Gastroesophageal sphincter (tissue), 4 donors: ENCODE measurements around the gene VMAC. TPM values are rescaled to one million over a fixed set of nuclear protein-coding genes. Genes with fewer than 3 reads are reported as not detected.

Experiments
- ATAC-seq: fragments of 150-250 bp; one replicate; pipeline ENCODE4 v1.9.1; 2016; ENCODE audit warnings: mild to moderate bottlenecking, moderate library complexity
- H3K27ac ChIP-seq, 4 donors: fragments of 200-600 bp; sonication (generic) in 3 of 4; 1 replicate in 3 of 4; 2 replicates in 1 of 4; pipeline ENCODE4 v1.5.1; 2016 to 2019
- H3K27me3 ChIP-seq: fragments of 200-600 bp; sonication (generic); one replicate; pipeline ENCODE4 v1.5.1; 2019
- H3K36me3 ChIP-seq, 2 donors: fragments of 200-600 bp; sonication (generic); one replicate each; pipeline ENCODE4 v1.5.1; 2019; ENCODE audit warnings: control low read depth in 1 of 2
- H3K4me1 ChIP-seq, 3 donors: fragments of 200-600 bp; sonication (generic); 1 replicate in 2 of 3; 2 replicates in 1 of 3; pipeline ENCODE4 v1.5.1; 2016 to 2019; ENCODE audit warnings: control low read depth in 2 of 3
- H3K4me3 ChIP-seq, 2 donors: fragments of 200-600 bp; sonication (generic); one replicate each; pipeline ENCODE4 v1.5.1; 2019; ENCODE audit warnings: mild to moderate bottlenecking in 1 of 2, moderate library complexity in 1 of 2
- H3K9me3 ChIP-seq, 3 donors: fragments of 200-600 bp; sonication (generic); one replicate each; pipeline ENCODE4 v1.5.1; 2017 to 2019; ENCODE audit warnings: control low read depth in 2 of 3
- CTCF ChIP-seq, 4 experiments: fragments of 200-600 bp in 2 of 4; fragments of 450-650 bp in 2 of 4; sonication (generic) in 1 of 4; IDR thresholded peaks; one replicate each; pipeline ENCODE4 v1.5.1; 2017 to 2019; ENCODE audit warnings: antibody characterized with exemption in 4 of 4, mild to moderate bottlenecking in 2 of 4, moderate library complexity in 2 of 4
- EP300 ChIP-seq: sonication (generic); formaldehyde crosslinking; IDR thresholded peaks from one replicate; pipeline ENCODE4 v1.6.1; 2017; ENCODE audit warnings: antibody characterized with exemption, mild to moderate bottlenecking
- POLR2A ChIP-seq, 2 donors: fragments of 450-650 bp; IDR thresholded peaks; one replicate each; pipeline ENCODE4 v1.6.1; 2017; ENCODE audit warnings: antibody characterized with exemption in 2 of 2, mild to moderate bottlenecking in 2 of 2, moderate library complexity in 1 of 2
- POLR2AphosphoS5 ChIP-seq: sonication (generic); formaldehyde crosslinking; IDR thresholded peaks from one replicate; pipeline ENCODE4 v1.6.1; 2017; ENCODE audit warnings: antibody characterized with exemption
- WGBS, 2 donors: methylation state at CpG; one replicate each; pipeline ENCODE4 v1.1.5; 2018; ENCODE audit warnings: low coverage in 1 of 2; 5-methylcytosine and 5-hydroxymethylcytosine counted together
- total RNA-seq, 4 donors: library from RNA; depleted of rRNA; stranded (reverse); fragments of >200 nt; gene quantifications; one replicate each; pipeline ENCODE4 v1.1.0, GENCODE V29; 2016

The VMAC gene
- total RNA-seq, 4 donors from 2014 or later: 5.0 to 9.3 (median 8.0) TPM

GRCh38 chr19:5948752-5949564 is 44.3 kb downstream of the VMAC start:
- no peak overlapping the region for H3K4me3 ChIP-seq
- peaks cover 33 to 96% (median 80%) of the 10 kb centered on the region in 3 donors for H3K4me1 ChIP-seq
- 29 to 37% methylated on average over 8 to 9 of the region's 13 CpGs for WGBS, 2 donors
- no peaks in the 10 kb centered on the region for H3K36me3 ChIP-seq
- no peaks in the 10 kb centered on the region for H3K9me3 ChIP-seq
- TF ChIP-seq POLR2AphosphoS5 (peak; percentile 46), CTCF (IDR thresholded peaks at IDR 0.05) (no peak)
- peak overlapping the region; percentile 80 to 88 (median 85) for H3K27ac ChIP-seq
- H3K27me3 ChIP-seq: no peaks in the 10 kb centered on the region
- no peak for ATAC-seq

GRCh38 chr19:5949792-5950305 is 45.2 kb downstream of the VMAC start:
- H3K4me3 ChIP-seq: no peak overlapping the region
- H3K4me1 ChIP-seq: peaks cover 37 to 96% (median 81%) of the 10 kb centered on the region in 3 donors
- no peak for TF ChIP-seq EP300
- no peak for TF ChIP-seq POLR2AphosphoS5
- no peak for TF ChIP-seq CTCF (IDR thresholded peaks at IDR 0.05)
- no peak for TF ChIP-seq POLR2A (IDR thresholded peaks at IDR 0.05)
- H3K36me3 ChIP-seq: no peaks in the 10 kb centered on the region
- no peaks in the 10 kb centered on the region for H3K27me3 ChIP-seq
- H3K27ac ChIP-seq: peak overlapping the region; percentile 80 to 88 (median 85)
- WGBS, 2 donors: 74 to 80% methylated on average over 2 to 13 of the region's 13 CpGs
- H3K9me3 ChIP-seq: no peaks in the 10 kb centered on the region
- ATAC-seq: no peak

- Histone ChIP-seq H3K27ac (peak overlapping the region in 3 of 4 donors; percentile 84 to 86 (median 85)), H3K4me3 (no peak overlapping the region), H3K27me3 (no peaks in the 10 kb centered on the region), H3K9me3 (no peaks in the 10 kb centered on the region), H3K4me1 (peaks cover 37 to 100% (median 90%) of the 10 kb centered on the region in 3 donors), H3K36me3 (no peaks in the 10 kb centered on the region)
- ATAC-seq: no peak
- TF ChIP-seq CTCF (IDR thresholded peaks at IDR 0.05) (no peak), POLR2A (IDR thresholded peaks at IDR 0.05) (no peak), EP300 (no peak), POLR2AphosphoS5 (no peak)
- WGBS, 2 donors: 56 to 73% methylated on average over 2 to 3 of the region's 3 CpGs
Observed at GRCh38 chr19:5950741-5951140, 46.1 kb downstream of the VMAC start.

GRCh38 chr19:5951338-5951861 is 46.7 kb downstream of the VMAC start:
- Histone ChIP-seq H3K4me1 (peaks cover 37 to 100% (median 88%) of the 10 kb centered on the region in 3 donors), H3K27me3 (no peaks in the 10 kb centered on the region), H3K4me3 (peak overlapping the region in 1 of 2 donors; percentile 11), H3K36me3 (no peaks in the 10 kb centered on the region), H3K27ac (peak overlapping the region; percentile 14 to 86 (median 84)), H3K9me3 (no peaks in the 10 kb centered on the region)
- TF ChIP-seq POLR2A (IDR thresholded peaks at IDR 0.05) (no peak), POLR2AphosphoS5 (no peak), CTCF (IDR thresholded peaks at IDR 0.05) (no peak), EP300 (no peak)
- whole genome bisulfite sequencing, 2 donors: 10 to 13% methylated on average over 2 to 5 of the region's 19 CpGs
- ATAC-seq: no peak
